ENCODE data around the gene CD274.

DNA sequence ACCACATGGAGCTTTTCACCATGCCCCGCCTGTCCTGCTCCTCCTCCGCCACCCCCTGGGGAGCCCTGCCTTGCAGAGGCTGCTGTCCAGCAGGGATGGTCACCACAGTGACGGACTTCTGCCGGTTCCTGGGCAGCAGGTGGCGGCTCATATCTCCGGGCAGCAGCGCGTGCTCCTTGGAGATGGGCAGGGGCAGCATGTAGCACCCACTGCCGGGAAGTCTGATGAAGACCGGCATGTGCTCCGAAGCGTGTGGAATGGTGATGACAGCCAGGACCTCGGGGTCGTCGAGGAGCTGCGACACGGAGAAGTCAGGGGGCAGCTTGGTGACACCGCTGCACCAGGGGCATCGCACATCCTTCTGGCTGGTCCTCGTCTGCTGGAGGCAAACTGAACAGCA, 31.9 kb upstream of the CD274 start:
- TF ChIP-seq, protein P1, sequence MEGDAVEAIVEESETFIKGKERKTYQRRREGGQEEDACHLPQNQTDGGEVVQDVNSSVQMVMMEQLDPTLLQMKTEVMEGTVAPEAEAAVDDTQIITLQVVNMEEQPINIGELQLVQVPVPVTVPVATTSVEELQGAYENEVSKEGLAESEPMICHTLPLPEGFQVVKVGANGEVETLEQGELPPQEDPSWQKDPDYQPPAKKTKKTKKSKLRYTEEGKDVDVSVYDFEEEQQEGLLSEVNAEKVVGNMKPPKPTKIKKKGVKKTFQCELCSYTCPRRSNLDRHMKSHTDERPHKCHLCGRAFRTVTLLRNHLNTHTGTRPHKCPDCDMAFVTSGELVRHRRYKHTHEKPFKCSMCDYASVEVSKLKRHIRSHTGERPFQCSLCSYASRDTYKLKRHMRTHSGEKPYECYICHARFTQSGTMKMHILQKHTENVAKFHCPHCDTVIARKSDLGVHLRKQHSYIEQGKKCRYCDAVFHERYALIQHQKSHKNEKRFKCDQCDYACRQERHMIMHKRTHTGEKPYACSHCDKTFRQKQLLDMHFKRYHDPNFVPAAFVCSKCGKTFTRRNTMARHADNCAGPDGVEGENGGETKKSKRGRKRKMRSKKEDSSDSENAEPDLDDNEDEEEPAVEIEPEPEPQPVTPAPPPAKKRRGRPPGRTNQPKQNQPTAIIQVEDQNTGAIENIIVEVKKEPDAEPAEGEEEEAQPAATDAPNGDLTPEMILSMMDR (IDR thresholded peaks at IDR 0.05): no peak
- TF ChIP-seq POLR2A (IDR thresholded peaks at IDR 0.05) (no peak), EP300 (IDR thresholded peaks at IDR 0.05; ENCODE audit: low read depth) (no peak)

Measured in transverse colon (tissue), 3 donors.